Astrocyte of the spinal cord (primary cell): ENCODE data around the gene FTCD.

Experiments used
- DNase-seq: peaks from one replicate; pipeline ENCODE4 v3.0.0; 2011; ENCODE audit warnings: low read depth, low spot score
- H3K4me3 ChIP-seq: 2 replicates; pipeline ENCODE4 v1.5.1; 2011; ENCODE audit warnings: low read depth, mild to moderate bottlenecking, low read length, moderate library complexity
- CTCF ChIP-seq: IDR thresholded peaks from 2 replicates; pipeline ENCODE4 v1.5.1; 2012; ENCODE audit warnings: low read depth, mild to moderate bottlenecking, low read length, inconsistent platforms
- in situ Hi-C: cut with HindIII; loops from 2 replicates; pipeline ENCODE4 v1.10.0; 2017; ENCODE audit warnings: low sequenced_read_pairs

FTCD gene

GRCh38 chr21:46100426-46100825 lies 55.0 kb downstream of the FTCD start:
- H3K4me3 ChIP-seq = peak overlapping the region; percentile 77
- in situ Hi-C loops = no loop called here
- no peak for TF ChIP-seq CTCF
- DNase-seq = peak; percentile 58

GRCh38 chr21:46100020-46100419 lies 55.4 kb downstream of the FTCD start:
- in situ Hi-C loops = no loop called here
- H3K4me3 ChIP-seq = peak overlapping the region; percentile 77
- DNase-seq = no peak
- TF ChIP-seq CTCF = no peak

- peak; percentile 32 for TF ChIP-seq CTCF
Measured at GRCh38 chr21:46099476-46099875, 55.9 kb downstream of the FTCD start.

GRCh38 chr21:46098303-46099141 lies 56.9 kb downstream of the FTCD start:
- H3K4me3 ChIP-seq = peak overlapping the region; percentile 77
- no peak for TF ChIP-seq CTCF
- in situ Hi-C loops = no loop called here
- no peak for DNase-seq

More at GRCh38 chr21:46099476-46099875, 55.9 kb downstream of the FTCD start:
- in situ Hi-C loops = no loop called here
- no peak for DNase-seq
- H3K4me3 ChIP-seq = peak overlapping the region; percentile 77

- TF ChIP-seq CTCF = peak; percentile 34
- DNase-seq = peak; percentile 67
- in situ Hi-C loops = no loop called here
- H3K4me3 ChIP-seq = peak within 1 kb of the TSS; percentile 77
Measured at GRCh38 chr21:46097336-46098293, 57.8 kb downstream of the FTCD start, which contains the start of gene COL6A2. COL6A2 (plus strand) TSS chr21:46098112.

- in situ Hi-C loops = no loop called here
- TF ChIP-seq CTCF = no peak
- H3K4me3 ChIP-seq = peak overlapping the region; percentile 77
- no peak for DNase-seq
Measured at GRCh38 chr21:46096596-46097335, 58.6 kb downstream of the FTCD start.
